ENCODE measurements around the gene JAK2.
"Not testable (repeated sequence)": the region's sequence is repeated elsewhere in the genome, so short reads cannot be mapped to it uniquely, and the experiment has no call there.

The JAK2 gene
- total RNA-seq: 55.2 to 67.5 (median 58.9) reads per million in 4 experiments

DNA sequence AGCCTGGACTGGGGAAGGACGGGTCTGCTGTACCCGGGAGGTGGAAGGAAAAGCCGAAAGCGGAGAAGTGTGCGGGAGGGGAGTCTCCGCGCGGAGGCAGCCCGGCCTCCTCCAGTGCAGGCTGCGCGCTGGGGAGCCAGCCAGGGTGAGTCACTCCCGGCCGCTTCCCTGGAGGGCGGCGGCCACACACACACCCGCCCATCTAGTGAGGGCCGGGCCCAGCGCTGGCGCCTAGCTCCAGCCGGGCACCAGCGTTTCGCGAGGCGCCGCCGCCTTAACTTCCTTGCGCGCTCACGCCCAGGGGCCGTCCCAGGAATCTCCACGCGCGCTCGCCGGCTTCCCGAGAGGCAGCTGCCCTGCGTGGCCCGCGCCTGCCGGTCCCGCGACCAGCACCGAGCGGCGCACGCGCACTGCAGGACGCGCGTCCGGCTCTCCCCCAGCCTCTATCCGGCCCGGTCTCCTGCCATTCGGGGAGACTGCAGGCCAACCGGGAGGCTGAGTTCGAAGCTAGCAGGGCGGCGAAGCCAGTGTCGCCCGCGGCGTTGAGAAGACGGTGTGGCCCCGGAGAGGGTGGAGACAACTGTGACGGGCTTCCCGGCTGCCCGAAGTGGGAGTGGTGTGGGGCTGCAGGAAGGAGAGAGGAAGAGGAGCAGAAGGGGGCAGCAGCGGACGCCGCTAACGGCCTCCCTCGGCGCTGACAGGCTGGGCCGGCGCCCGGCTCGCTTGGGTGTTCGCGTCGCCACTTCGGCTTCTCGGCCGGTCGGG is at the start of gene JAK2:
JAK2 (plus strand) TSS at position 652 of the 765 bp plus-strand sequence. CDS start 36,716 bp downstream, outside the sequence.
- DNase-seq: peak; percentile 62

DNA sequence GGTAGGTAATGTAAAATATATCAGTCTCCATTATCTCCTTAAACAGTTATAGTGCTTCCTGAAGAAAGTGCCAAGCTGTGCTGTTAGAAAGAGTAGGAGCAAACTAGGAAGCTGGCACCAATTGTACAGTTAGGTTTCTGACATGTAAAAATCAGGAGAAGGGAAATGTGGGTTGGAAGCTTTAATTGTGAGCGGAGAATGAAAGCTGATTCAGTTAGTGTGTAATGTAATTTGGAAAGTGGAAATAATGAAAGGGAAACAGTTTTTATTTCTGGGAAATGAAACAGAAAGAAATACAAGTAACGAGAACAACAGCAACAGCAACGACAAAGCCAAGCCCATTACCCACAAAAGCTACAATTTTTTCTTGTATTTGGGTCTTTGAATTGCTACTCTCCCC is 48.8 kb upstream of the JAK2 start:
- no peak for DNase-seq

DNA sequence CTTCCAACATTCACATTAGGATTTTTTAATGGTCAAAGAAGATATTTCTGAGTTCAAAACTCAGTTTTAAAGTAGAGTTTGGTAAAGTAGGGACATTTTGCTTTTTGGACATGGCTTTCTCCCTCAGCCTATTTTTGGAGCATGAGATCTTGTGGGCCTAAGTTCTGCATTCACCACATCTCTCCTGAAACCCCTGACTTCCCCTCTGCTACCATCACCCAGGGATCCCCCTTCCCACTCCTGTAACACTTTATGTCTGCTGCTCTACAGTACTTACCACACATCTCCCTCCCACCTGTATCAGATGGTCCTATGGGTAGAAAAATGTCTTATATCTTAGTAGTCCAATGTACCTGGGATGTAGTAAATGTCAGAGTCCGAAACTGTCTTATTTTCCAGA is 48.2 kb upstream of the JAK2 start:
- no peak for DNase-seq

DNA sequence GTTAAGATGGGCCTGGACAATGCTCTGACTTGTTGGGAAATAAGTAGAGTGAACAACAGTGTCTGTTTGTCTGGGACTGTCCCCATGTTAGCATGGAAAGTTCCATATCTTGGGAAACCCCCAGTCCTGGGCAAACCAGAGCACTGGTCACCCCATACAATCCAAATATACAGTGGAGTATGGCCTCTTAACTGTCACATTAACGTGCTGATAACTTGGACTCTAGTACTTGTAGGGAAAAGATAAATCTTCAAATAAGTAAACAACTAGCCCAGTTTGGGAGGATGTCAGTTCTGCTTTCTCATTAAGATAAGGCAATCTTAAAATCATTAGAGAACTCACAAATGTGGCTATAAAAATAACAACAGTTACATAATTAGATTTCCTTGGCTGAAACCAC is 47.6 kb upstream of the JAK2 start:
- no peak for DNase-seq

DNA sequence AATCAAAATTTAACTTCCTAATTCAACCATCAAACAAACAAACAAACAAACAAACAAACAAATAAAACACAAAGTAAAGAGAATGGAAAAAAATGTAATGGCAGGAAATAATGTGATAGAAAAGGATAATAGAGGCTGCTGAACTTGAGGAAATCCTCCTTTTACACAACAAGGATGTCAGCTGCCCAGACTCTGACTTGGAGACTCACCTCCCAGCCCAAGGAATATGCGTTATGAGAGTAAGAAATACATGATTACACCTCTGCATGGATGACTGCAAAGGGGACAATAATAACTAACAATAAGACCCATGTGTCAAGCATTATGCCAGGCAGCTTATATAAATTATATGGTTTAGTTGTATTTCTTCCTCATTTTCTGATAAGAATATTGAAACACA is 46.6 kb upstream of the JAK2 start:
- no peak for DNase-seq

DNA sequence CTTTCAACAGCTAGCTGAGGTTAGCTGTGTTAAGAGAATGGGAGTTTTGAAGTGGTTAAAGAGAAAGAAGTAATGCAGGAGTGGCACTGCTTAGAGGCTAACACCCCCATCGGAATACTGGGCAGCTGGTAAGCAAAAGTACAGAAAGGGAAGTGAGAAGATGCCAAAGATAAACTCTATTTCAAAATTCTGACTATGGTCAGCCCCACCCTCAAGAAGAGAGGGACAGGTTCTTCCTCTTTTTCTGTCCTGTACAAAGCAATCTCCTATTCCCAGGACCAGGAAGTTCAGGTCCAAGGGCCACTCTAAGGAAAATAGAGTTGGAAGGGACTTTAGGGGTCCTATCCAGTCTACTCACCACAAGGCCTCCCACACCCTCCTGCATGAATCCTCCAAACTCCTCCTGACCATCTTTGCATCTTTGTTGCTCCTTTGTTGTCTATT is 45.9 kb upstream of the JAK2 start:
- DNase-seq: no peak

DNA sequence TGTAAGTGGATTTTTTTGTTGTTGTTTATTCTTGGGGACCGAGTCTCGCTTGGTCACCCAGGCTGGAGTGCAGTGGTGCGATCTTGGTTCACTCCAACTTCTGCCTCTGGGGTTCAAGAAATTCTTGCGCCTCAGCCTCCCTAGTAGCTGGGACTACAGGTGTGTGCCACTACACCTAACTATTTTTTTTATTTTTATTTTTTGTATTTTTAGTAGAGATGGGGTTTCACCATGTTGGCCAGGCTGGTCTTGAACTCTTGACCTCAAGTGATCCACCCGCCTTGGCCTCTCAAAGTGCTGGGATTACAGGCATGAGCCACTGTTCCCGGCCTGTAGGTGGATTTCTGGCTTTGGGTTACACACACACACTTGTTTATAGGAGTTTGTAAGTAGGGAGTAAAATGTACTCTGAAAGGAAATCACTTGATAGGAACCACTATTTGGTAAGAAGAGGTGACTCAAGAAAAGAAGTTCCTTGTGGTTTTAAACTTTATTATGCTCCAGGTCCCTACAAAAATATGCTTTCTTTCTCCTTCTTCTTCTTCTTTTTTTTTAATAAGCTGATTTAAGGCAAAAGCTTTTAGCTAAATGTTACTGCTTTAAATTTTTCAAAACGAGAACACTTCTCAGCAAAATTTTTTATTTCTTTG is 42.9 kb upstream of the JAK2 start:
- DNase-seq: not testable (repeated sequence)

DNA sequence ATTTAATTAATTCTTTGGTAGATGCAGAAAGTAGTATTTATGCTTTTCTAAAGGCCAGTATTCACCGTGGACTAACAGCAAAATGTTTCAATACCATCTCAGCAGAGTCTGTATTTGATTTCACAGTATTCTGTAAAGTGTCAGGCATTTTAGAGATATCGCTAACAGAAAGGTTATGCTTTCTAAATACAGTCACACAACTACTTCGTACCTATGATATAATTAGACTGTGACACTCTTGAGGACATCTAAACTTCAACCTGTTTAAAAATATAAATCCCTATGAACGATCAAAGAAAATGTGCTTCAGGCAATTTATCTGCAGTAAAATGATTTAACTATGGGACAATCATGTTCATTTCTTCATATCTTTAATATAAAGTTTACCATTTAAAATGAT is 41.7 kb upstream of the JAK2 start:
- DNase-seq: no peak

DNA sequence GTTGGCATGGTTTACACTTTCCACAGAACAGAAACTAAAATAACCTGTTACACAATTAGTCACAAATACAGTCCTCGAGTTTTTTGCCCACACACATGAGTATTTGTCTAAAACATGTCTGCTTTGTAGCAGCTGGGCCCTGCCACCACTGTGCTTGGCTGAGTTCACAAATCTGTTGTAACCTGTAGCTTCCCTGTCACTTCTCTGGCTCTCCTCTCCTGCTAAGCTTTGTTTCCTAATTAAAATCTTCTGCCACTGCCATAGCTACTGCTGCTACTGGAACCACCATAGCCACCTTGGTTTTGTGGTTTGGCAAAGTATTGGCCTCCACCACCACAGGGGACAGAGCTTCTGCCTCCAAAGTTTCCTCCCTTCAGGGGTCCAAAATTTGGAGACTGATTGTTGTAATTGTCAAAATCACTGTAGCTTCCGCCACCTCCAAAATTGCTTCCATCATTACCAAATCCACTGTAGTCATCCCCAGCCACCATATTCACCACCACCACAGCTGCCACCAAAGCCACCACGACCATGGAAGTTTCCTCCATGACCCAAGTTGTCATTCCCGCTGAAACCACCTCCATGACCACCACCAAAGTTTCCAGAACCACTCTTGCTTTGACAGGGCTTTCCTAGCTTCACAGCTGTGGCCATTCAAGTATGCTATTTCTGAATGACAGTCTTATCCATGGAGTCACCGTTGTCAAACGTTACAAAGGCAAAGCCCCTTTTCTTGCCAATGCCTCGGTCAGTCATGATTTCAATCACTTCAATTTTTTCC is 40.5 kb upstream of the JAK2 start:
- not testable (repeated sequence) for DNase-seq

DNA sequence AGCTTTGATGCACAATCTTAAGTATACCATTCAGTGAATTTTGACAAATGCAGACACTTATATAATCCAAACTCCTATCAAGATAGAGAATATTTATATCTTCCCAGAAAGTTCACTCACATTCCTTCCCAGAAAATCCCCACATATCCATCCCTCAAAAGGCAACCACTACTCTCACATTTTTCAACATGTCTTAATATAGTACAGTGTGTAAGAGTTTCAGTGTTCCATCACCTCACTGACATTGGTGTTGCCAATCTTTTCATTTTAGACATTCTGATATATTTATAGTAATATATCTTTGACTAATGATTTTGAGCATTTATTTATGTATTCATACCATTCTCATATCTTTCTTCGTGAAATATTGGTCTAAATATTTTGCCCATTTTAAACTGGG is 38.1 kb upstream of the JAK2 start:
- no peak for DNase-seq

DNA sequence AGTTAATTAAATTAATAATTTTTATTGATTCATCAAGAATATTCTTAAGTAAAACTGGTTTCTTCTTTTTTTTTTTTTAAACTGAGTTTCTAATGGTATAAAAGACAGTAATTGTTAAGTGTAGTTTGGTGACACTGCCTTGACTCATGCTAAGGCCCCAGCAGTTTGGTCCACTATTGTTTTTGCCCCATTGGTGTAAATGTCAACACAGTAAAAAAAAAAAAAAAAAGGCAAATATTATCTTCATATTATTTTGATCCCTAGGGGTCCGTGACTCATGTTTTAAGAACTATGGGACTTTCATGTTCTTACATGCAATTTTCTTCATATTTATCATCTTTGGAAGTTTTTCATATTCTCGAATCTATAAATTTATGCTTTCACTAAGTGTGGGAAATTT is 29.2 kb upstream of the JAK2 start:
- no peak for DNase-seq

DNA sequence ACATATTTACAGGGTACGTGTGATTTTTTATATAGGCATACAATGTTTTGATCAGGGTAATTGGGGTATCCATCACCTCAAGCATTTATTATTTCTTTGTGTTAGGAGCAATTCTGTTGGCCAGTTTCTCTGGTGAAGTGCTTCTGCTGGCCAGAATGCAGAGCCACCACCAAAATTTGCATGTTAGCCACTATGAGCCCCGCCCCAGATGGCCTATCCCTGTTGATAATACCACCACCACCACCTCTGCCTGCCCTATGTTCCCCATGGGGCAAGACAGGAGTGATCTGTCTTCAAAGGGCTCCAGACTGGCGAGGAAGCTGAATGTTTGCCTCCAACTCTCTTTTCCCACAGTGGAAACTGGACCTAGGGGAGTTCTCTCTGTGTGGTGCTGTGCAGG is 26.0 kb upstream of the JAK2 start:
- DNase-seq: no peak

DNA sequence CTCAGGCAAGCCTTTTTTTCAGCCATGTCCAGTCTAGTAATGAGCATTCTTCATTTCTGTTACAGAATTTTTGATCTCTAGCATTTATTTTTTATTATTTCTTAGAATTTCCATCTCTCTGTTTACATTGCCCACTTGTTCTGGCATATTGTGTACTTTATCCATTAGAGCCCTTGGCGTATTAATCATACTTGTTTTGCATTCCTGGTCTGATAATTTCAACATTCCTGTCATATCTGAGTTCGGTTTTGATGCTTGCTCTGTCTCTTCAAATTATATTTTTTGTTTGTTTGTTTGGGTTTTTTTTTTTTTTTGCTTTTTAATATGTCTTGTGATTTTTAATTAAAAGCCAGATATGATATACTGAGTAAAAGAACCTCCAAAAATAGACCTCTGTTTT is 23.0 kb upstream of the JAK2 start:
- no peak for DNase-seq

DNA sequence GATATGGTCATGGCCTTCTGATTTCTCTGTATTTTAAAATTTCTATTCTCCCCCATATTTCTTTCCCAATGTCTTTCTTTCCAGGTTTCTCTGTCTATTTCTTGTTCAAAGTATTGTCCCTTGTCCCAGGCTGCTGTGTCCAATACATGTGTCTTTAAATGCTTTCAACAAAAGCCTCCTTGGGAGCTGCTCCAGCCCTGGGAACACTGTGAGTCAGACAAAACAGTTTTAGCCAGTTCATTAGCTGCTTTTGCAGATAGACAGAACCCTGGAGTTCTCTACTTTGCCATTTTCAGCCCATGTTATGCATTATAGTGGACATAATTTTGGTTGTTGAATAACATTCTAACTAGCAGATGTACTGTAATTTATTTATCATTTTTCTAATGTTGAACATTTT is 20.5 kb upstream of the JAK2 start:
- DNase-seq: no peak

DNA sequence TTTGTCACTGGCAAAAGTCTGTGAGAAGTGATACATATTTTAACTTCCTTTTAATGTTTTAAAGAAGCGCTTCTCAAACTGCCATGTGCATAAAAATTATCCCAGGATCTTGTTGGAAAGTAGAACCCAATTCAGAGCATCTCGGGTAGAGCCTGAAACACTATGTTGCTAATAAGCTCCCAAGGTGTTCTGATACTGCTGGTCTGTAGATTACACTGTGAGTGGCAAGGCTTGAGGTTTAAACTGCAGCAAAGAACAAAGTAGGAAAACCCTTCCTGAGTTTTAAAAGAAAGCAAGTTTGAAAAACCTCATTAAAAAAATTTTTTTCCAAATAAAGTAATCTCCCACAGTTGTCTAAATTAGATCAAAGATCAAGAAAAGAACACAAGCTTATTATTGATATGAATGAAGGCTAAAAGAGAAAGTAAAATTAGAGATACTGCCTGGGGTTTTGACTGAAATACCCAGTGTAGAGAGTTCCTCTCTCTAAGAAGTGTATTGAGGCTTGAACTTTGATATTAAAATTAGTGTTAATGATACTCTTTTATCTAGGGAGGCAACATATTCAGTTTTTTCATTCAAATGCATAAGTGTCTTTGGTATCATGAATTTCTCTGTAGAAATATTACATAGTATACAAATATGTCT is 19.8 kb upstream of the JAK2 start:
- DNase-seq: no peak

DNA sequence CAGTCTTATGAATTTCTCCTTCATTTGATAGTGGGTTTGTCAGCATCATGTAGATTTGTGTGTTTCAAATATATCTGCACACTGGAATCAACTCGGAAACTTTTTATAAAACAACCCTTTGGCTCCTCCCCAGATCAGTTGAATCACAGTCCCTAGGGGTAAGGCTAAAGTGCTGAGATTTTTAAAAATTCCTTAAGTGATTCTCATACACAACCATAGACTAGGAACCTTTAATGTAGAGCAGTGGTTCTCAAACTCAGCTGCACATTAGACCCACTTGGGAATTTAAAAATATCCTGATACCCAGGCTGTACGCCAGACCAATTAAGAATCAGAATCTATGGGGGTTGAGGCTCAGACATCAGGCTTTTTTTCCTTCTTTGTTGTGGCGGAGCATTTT is 17.5 kb upstream of the JAK2 start:
- DNase-seq: no peak

DNA sequence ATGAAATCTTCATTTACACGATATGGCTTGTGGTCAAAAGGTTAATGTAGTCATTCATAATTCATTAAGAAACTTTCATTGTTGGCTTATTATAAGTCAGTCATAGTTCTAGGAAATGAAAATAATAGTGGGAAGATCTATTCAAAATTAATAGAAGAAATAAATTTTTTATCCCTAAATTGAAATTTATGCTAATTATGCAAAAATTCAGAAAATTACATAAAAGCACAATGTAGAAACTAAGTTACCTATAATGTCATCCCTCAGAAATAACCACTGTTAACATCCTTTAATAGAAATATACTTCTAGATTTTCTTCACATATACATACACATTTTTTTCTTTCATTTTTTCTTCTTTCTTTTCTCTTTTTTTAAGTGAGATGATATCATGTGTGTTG is 15.9 kb upstream of the JAK2 start:
- no peak for DNase-seq

DNA sequence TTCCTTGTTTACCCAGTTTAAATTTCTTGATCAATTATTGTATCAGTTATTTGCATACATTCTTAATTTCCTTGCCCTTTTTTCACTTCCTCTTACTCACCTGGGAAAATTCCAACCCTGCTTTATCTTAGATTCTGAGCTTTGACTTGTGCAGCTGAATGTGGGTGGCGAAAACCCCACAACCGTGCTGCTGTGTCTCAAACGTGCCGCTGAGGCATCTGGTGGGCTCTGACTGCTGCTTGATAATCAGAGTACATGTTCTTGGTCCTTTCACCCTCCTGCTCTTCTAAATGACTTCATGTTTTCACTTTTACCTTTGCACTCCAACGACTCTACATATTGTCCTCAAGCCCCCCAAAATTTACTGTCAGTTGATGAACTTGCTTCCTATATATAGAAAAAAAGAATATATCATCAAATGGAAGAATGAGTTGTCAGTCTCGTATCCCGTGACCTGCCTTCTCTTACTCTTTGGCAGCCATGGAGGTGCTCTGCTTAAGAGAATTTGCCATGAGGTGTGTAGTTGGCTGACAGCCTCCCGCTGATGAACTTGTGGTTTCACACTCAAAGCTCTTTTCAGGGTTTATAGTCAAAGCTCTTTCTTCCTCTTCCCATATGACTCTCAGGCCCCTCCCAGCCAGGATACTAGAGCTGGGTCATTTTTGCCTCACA is 14.0 kb upstream of the JAK2 start:
- DNase-seq: no peak

DNA sequence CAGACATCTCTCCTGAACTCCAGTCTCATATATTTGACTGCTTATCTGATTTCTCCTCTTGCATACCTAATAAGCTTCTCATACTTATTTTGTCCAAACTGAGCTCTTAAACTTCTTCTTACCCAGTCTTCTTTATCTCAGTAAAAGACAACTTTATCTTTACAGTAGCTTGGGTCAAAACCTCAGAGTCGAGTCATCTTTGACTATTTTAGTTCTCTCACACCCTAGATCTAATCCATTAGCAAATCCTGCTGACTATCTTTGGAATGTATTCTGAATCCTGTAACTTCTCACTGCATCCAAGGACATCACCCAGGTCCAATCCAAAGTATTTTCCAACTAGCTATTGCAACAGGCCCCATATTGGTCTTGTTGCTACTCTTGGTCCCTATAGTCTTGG is 11.8 kb upstream of the JAK2 start:
- DNase-seq: no peak

DNA sequence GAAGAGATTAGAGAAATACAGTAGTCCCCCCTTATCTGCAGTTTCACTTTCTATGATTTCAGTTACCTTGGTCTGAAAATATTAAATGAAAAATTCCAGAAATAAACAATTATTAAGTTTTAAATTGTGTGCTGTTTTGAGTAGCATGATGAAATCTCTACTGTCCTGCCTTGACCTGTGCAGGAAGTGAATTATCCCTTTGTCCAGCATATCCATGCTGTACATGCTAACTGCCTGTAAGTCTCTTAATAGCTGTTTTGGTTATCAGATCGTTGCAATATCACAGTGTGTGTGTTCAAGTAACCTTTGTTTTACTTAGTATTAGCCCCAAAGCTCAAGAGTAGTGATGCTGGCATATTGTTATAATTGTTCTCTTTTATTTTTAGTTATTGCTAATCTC is 11.2 kb upstream of the JAK2 start:
- DNase-seq: no peak

DNA sequence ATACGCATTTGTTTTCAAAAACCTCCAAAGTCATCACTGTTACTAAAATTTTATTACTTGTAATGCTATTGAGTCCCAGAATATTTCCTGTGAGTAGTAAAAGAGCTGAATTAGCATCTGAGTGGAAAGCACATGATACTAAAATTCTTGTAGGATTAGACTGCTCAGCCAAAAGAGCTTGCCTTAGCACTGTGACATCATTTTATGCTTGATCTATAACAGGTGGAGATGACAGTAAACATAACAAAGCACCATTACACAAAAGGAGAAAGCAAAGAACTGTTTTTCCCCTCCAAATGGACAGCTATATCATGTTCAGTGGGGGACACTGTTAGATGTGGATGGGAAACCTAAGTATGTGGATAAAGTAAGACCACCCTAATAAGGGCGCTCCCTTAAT is 5.8 kb upstream of the JAK2 start:
- no peak for DNase-seq

DNA sequence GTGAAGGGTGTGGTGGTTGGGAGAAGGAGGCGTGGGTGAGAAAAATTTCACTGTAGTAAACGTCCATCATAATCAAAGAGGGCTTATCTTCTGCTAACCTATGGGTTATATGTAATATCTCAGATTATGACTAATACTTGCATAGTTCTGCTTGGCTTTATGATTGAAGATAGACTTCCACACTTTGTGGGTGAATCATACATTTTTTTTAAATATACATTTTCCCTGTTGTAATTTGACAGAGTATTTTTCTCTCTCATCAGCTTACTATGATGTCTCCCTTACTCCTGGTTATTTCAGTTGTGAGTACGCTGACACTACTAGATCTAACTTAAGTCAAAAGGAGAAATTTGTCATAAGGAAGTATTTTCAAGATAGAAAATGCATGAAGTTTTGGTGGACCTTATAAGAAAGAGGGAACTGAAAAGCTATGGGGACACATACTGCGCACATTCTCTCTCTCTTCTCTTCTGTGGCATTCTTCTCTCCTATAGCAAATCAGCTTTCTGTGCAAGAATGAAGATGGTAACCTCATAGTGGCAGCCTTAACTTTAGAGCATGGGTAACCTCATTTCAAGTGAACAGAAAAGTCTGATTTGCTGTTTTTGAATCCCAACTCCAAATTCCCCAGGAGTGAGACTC is 4.9 kb upstream of the JAK2 start:
- DNase-seq: no peak
